Trophoblast cell (in vitro differentiated cells and primary cell): Measurements from ENCODE around the gene ATP8A1.

Experiments used
- DNase-seq, 2 donors: peaks; one replicate each; pipeline ENCODE4 v3.0.0-alpha.2; 2016
- H2AFZ ChIP-seq: 2 replicates; pipeline ENCODE4 v1.6.1; 2013; ENCODE audit warnings: low read length, moderate library complexity, mild to moderate bottlenecking; ENCODE audit not compliant: insufficient read depth, poor library complexity
- H2AK5ac ChIP-seq: 2 replicates; pipeline ENCODE4 v1.6.1; 2013; ENCODE audit warnings: mild to moderate bottlenecking, low read length
- H2BK120ac ChIP-seq: 2 replicates; pipeline ENCODE4 v1.6.1; 2013; ENCODE audit warnings: low read length, mild to moderate bottlenecking, moderate library complexity; ENCODE audit not compliant: insufficient read depth, poor library complexity
- H2BK12ac ChIP-seq: 2 replicates; pipeline ENCODE4 v1.6.1; 2013; ENCODE audit warnings: mild to moderate bottlenecking, low read length, moderate library complexity
- H2BK5ac ChIP-seq: 2 replicates; pipeline ENCODE4 v1.6.1; 2013; ENCODE audit warnings: low read length, low read depth, moderate library complexity, mild to moderate bottlenecking; ENCODE audit not compliant: poor library complexity
- H3K14ac ChIP-seq: 2 replicates; pipeline ENCODE4 v1.6.1; 2013; ENCODE audit warnings: mild to moderate bottlenecking, low read length
- H3K18ac ChIP-seq: 2 replicates; pipeline ENCODE4 v1.6.1; 2013; ENCODE audit warnings: mild to moderate bottlenecking, low read length
- H3K23ac ChIP-seq: 2 replicates; pipeline ENCODE4 v1.6.1; 2013; ENCODE audit warnings: low read length
- H3K27ac ChIP-seq: 2 replicates; pipeline ENCODE4 v1.5.1; 2013; ENCODE audit warnings: low read depth, mild to moderate bottlenecking, inconsistent platforms, low read length, moderate library complexity
- H3K27me3 ChIP-seq: 2 replicates; pipeline ENCODE4 v1.6.1; 2013; ENCODE audit warnings: inconsistent platforms, mild to moderate bottlenecking, low read length, moderate library complexity; ENCODE audit not compliant: insufficient read depth
- H3K36me3 ChIP-seq, 2 experiments: 1 replicate in 1 of 2; 2 replicates in 1 of 2; pipeline ENCODE4 v1.6.1; 2013; ENCODE audit warnings: low read length in 2 of 2, mild to moderate bottlenecking in 2 of 2, moderate library complexity in 1 of 2; ENCODE audit not compliant: insufficient read depth in 2 of 2, control insufficient read depth in 1 of 2
- H3K4ac ChIP-seq: 2 replicates; pipeline ENCODE4 v1.6.1; 2013; ENCODE audit warnings: low read depth, mild to moderate bottlenecking, low read length, moderate library complexity
- H3K4me1 ChIP-seq, 2 experiments: 1 replicate in 1 of 2; 2 replicates in 1 of 2; pipeline ENCODE4 v1.6.1; 2013; ENCODE audit warnings: low read length in 2 of 2, mild to moderate bottlenecking in 2 of 2, moderate library complexity in 1 of 2; ENCODE audit not compliant: insufficient read depth in 2 of 2, control insufficient read depth in 1 of 2
- H3K4me2 ChIP-seq: 2 replicates; pipeline ENCODE4 v1.6.1; 2013; ENCODE audit warnings: inconsistent platforms, mild to moderate bottlenecking, low read length, moderate library complexity
- H3K4me3 ChIP-seq: 2 replicates; pipeline ENCODE4 v1.5.1; 2013; ENCODE audit warnings: mild to moderate bottlenecking, low read depth, low read length, inconsistent platforms
- H3K79me1 ChIP-seq: one replicate; pipeline ENCODE4 v1.6.1; 2013; ENCODE audit warnings: low read length
- H3K79me2 ChIP-seq: 2 replicates; pipeline ENCODE4 v1.6.1; 2013; ENCODE audit warnings: low read length, mild to moderate bottlenecking; ENCODE audit not compliant: control insufficient read depth, insufficient read depth, poor library complexity
- H3K9ac ChIP-seq: 2 replicates; pipeline ENCODE4 v1.6.1; 2013; ENCODE audit warnings: mild to moderate bottlenecking, low read length
- H3K9me3 ChIP-seq: 2 replicates; pipeline ENCODE4 v1.6.1; 2013; ENCODE audit warnings: low read depth, mild to moderate bottlenecking, control low read depth, inconsistent platforms, low read length; ENCODE audit not compliant: insufficient read depth
- H4K12ac ChIP-seq: 2 replicates; pipeline ENCODE4 v1.6.1; 2013; ENCODE audit warnings: low read depth, mild to moderate bottlenecking, low read length, moderate library complexity
- H4K8ac ChIP-seq: 2 replicates; pipeline ENCODE4 v1.6.1; 2013; ENCODE audit warnings: low read depth, mild to moderate bottlenecking, low read length, moderate library complexity
- H4K91ac ChIP-seq: one replicate; pipeline ENCODE4 v1.6.1; 2013; ENCODE audit warnings: low read depth, mild to moderate bottlenecking, low read length, moderate library complexity
- WGBS: extraction: QIAGEN DNeasy Blood & Tissue Kit; methylation state at CpG from one replicate; pipeline ENCODE4 v1.1.7; 2013; ENCODE audit warnings: missing lambda C conversion rate; ENCODE audit not compliant: insufficient read length, insufficient coverage; ENCODE audit errors: extremely low coverage; 5-methylcytosine and 5-hydroxymethylcytosine counted together

ATP8A1 gene

GRCh38 chr4:42574870-42575430 is 82.0 kb downstream of the ATP8A1 start:
- Histone ChIP-seq H2AFZ (no peak overlapping the region), H4K8ac (no peak overlapping the region), H3K79me2 (no peaks in the 10 kb centered on the region), H3K4ac (no peak overlapping the region), H3K4me2 (no peak overlapping the region), H3K14ac (no peak overlapping the region), H3K23ac (no peak overlapping the region), H3K18ac (no peak overlapping the region), H3K27ac (no peak overlapping the region), H3K79me1 (no peaks in the 10 kb centered on the region), H3K9me3 (no peaks in the 10 kb centered on the region), H3K4me1 (no peaks in the 10 kb centered on the region), H3K27me3 (no peaks in the 10 kb centered on the region), H4K91ac (no peak overlapping the region), H2BK120ac (no peak overlapping the region), H3K4me3 (no peak overlapping the region), H3K36me3 (no peaks in the 10 kb centered on the region), H2AK5ac (no peak overlapping the region), H2BK5ac (no peak overlapping the region), H3K9ac (no peak overlapping the region), H4K12ac (no peak overlapping the region), H2BK12ac (no peak overlapping the region)
- DNase-seq = peak in 1 of 2 donors; percentile 5
- no CpG with 5 or more reads among the region's 4 CpGs for WGBS

GRCh38 chr4:42573249-42573648 is 83.7 kb downstream of the ATP8A1 start:
- Histone ChIP-seq H3K79me1 (no peaks in the 10 kb centered on the region), H2BK12ac (no peak overlapping the region), H3K9me3 (no peaks in the 10 kb centered on the region), H3K27me3 (no peaks in the 10 kb centered on the region), H4K91ac (no peak overlapping the region), H3K36me3 (no peaks in the 10 kb centered on the region), H2BK5ac (no peak overlapping the region), H3K79me2 (no peaks in the 10 kb centered on the region), H3K14ac (no peak overlapping the region), H2AK5ac (no peak overlapping the region), H4K8ac (no peak overlapping the region), H3K4me3 (no peak overlapping the region), H4K12ac (no peak overlapping the region), H2AFZ (no peak overlapping the region), H3K4me1 (no peaks in the 10 kb centered on the region), H3K4me2 (no peak overlapping the region), H3K9ac (no peak overlapping the region), H3K4ac (no peak overlapping the region), H2BK120ac (no peak overlapping the region), H3K27ac (no peak overlapping the region), H3K23ac (no peak overlapping the region), H3K18ac (no peak overlapping the region)
- no CpG with 5 or more reads among the region's 4 CpGs for WGBS
- no peak for DNase-seq

GRCh38 chr4:42570221-42570620 is 86.7 kb downstream of the ATP8A1 start:
- Histone ChIP-seq H3K4me3 (no peak overlapping the region), H3K79me1 (no peaks in the 10 kb centered on the region), H3K4me1 (no peaks in the 10 kb centered on the region), H3K14ac (no peak overlapping the region), H2AFZ (no peak overlapping the region), H3K27ac (no peak overlapping the region), H4K12ac (no peak overlapping the region), H3K18ac (no peak overlapping the region), H3K4me2 (no peak overlapping the region), H4K8ac (no peak overlapping the region), H3K36me3 (no peaks in the 10 kb centered on the region), H2BK12ac (no peak overlapping the region), H3K79me2 (no peaks in the 10 kb centered on the region), H3K23ac (no peak overlapping the region), H2AK5ac (no peak overlapping the region), H2BK120ac (no peak overlapping the region), H3K9ac (no peak overlapping the region), H3K4ac (no peak overlapping the region), H3K9me3 (no peaks in the 10 kb centered on the region), H3K27me3 (no peaks in the 10 kb centered on the region), H2BK5ac (no peak overlapping the region), H4K91ac (no peak overlapping the region)
- WGBS = no CpG with 5 or more reads among the region's 1 CpG
- DNase-seq = no peak

- Histone ChIP-seq H3K18ac (no peak overlapping the region), H3K27me3 (no peaks in the 10 kb centered on the region), H3K4ac (no peak overlapping the region), H2AFZ (no peak overlapping the region), H3K4me2 (no peak overlapping the region), H3K9ac (no peak overlapping the region), H4K12ac (no peak overlapping the region), H3K79me2 (no peaks in the 10 kb centered on the region), H3K4me3 (no peak overlapping the region), H2BK12ac (no peak overlapping the region), H2BK120ac (no peak overlapping the region), H3K36me3 (no peaks in the 10 kb centered on the region), H4K91ac (no peak overlapping the region), H2AK5ac (no peak overlapping the region), H3K9me3 (no peaks in the 10 kb centered on the region), H4K8ac (no peak overlapping the region), H3K4me1 (no peaks in the 10 kb centered on the region), H2BK5ac (no peak overlapping the region), H3K79me1 (no peaks in the 10 kb centered on the region), H3K27ac (no peak overlapping the region), H3K14ac (no peak overlapping the region), H3K23ac (no peak overlapping the region)
- WGBS = no CpG with 5 or more reads among the region's 4 CpGs
- DNase-seq = peak; percentile 59 to 81
Observed at GRCh38 chr4:42568610-42569207, 88.2 kb downstream of the ATP8A1 start.
